Activated naive CD4-positive, alpha-beta T cell treated with anti-CD3 and anti-CD28 coated beads, Interleukin-2, amount 50 U/mL, for 24 hours (primary cell): ENCODE results near the gene TSPAN13.

Experiments
- H3K27ac Mint-ChIP-seq: one replicate; pipeline ENCODE4 v1.8.0; 2021; ENCODE audit warnings: mild to moderate bottlenecking, mixed read lengths
- H3K27me3 Mint-ChIP-seq: one replicate; pipeline ENCODE4 v1.8.0; 2021; ENCODE audit warnings: mixed read lengths
- H3K36me3 Mint-ChIP-seq: one replicate; pipeline ENCODE4 v1.8.0; 2021; ENCODE audit warnings: mixed read lengths
- H3K4me1 Mint-ChIP-seq: one replicate; pipeline ENCODE4 v1.8.0; 2021; ENCODE audit warnings: mixed read lengths
- H3K4me3 Mint-ChIP-seq: one replicate; pipeline ENCODE4 v1.8.0; 2021; ENCODE audit warnings: mild to moderate bottlenecking, mixed read lengths
- H3K9me3 Mint-ChIP-seq: one replicate; pipeline ENCODE4 v1.8.0; 2021; ENCODE audit warnings: mixed read lengths

The TSPAN13 gene

DNA sequence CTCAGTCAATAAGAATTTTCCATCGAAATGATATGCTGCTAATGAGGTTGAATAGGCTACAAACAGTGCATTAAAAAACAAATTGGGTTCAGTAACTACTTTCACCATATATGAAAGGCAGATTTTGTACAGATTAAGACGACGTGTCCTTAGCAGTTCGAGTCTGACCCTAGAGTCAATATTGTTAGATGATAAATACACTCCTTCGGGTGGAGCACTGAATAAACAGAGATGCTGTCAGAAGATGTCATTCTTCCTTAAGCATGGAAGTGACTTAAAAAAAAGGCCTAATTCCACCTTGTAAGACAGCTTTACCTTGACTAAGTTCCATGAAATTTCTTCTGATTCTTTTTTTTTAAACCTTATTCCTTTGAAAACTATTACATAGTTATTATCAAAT, 57.0 kb downstream of the TSPAN13 start:
- no peak overlapping the region for H3K4me3 Mint-ChIP-seq
- H3K4me1 Mint-ChIP-seq, result no peaks in the 10 kb centered on the region
- H3K36me3 Mint-ChIP-seq, result no peaks in the 10 kb centered on the region
- no peak overlapping the region for H3K27ac Mint-ChIP-seq
- no peaks in the 10 kb centered on the region for H3K9me3 Mint-ChIP-seq
- H3K27me3 Mint-ChIP-seq, result peaks cover 7% of the 10 kb centered on the region

DNA sequence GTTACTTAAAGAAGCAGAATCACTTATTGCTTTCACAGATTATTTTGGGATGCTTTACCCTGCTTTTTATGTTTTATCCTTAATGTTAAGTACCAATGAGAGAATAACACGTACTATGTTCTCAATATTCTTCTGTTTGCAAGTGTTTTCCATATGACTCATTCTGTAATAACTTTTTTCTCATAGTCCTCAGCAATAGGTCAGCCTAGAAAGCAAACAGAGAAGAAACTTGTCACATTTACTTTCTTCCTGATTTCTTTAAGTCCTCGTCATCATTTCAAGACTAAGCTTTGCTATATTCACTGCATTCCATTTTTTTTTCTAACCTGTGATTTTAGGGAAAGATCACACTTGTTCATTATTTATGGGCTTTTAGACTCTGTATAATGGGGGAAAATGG, 58.0 kb downstream of the TSPAN13 start:
- H3K27ac Mint-ChIP-seq, result no peak overlapping the region
- H3K4me3 Mint-ChIP-seq, result no peak overlapping the region

DNA sequence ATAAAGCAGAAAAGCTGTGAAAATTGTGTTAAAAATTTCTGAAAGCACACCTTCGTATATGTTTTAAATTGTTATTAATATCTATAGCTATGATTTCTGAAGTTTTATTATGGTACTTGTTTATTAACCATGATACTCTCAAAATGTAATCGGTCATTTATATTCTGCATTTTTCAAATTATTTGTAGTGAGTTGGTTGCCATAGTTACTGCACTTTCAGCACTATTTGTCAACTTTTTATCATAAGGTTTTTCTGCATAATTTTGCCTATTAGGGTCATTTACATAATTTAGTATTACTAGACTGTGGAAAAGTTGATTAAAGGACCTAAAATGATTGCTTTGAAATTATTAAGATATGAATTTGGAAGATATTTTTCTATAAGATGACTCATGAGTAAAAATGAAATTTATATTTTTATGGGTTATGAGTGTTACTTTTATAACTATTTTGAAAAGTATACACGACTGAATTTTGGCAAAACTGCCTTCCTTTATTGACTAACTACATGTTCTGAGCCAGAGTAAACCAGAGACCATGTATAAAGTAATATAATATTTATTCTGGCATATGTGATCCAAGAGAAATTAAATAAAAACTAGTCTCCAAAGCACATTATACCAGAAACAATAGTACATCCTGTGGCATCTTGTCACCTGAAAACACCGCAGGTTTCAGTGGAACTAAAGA, 59.1 kb downstream of the TSPAN13 start:
- Mint-ChIP-seq H3K9me3 (no peaks in the 10 kb centered on the region), H3K4me1 (no peaks in the 10 kb centered on the region), H3K4me3 (no peak overlapping the region), H3K27ac (no peak overlapping the region), H3K36me3 (no peaks in the 10 kb centered on the region), H3K27me3 (peaks cover 7% of the 10 kb centered on the region)

More for the DNA sequence above, 58.0 kb downstream of the TSPAN13 start:
- peaks cover 7% of the 10 kb centered on the region for H3K27me3 Mint-ChIP-seq
- no peaks in the 10 kb centered on the region for H3K9me3 Mint-ChIP-seq
- no peaks in the 10 kb centered on the region for H3K36me3 Mint-ChIP-seq
- H3K4me1 Mint-ChIP-seq, result no peaks in the 10 kb centered on the region

DNA sequence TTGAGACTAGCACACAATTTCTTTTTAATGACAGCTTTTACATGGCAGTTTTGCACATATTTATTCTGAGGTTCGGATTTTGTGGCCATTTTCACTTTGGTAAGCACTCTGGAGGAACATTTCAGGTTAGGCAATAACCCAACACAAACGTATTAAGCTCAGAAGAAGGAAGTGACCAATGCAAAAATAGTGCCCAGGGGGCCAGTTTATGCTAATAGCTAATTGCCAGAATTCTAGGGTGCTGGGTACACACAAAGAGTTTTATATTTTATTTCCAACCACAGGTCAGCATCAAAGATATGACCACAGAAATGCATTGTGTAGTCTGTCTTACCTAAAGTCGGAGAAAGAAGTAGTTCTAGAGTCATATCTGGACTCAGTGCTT, 59.7 kb downstream of the TSPAN13 start:
- Mint-ChIP-seq H3K9me3 (no peaks in the 10 kb centered on the region), H3K27ac (no peak overlapping the region), H3K27me3 (peaks cover 7% of the 10 kb centered on the region), H3K4me3 (no peak overlapping the region), H3K4me1 (no peaks in the 10 kb centered on the region), H3K36me3 (no peaks in the 10 kb centered on the region)

DNA sequence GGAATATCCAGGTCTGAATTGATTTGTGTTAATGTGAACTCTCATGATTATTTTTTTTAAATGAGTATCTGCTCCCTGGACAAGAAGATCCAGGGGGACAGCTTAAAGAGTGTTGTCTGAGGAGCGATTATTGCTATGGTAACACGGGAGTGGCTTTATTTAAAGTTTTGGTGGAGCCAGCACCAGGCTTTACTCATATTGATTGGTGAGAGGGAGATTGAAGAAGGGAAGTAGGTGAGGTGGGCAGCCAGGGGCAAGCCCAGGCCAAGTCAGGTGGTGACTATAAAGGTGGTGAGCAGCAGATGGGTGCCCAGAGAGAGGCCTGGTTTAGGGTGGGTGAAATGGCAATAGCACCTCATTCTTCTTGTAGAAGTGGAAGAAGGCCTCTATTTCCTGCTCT, 61.4 kb downstream of the TSPAN13 start:
- H3K4me3 Mint-ChIP-seq, result no peak overlapping the region
- H3K27ac Mint-ChIP-seq, result no peak overlapping the region
- H3K9me3 Mint-ChIP-seq, result no peaks in the 10 kb centered on the region
- H3K36me3 Mint-ChIP-seq, result no peaks in the 10 kb centered on the region
- no peaks in the 10 kb centered on the region for H3K4me1 Mint-ChIP-seq
- peaks cover 5% of the 10 kb centered on the region for H3K27me3 Mint-ChIP-seq

DNA sequence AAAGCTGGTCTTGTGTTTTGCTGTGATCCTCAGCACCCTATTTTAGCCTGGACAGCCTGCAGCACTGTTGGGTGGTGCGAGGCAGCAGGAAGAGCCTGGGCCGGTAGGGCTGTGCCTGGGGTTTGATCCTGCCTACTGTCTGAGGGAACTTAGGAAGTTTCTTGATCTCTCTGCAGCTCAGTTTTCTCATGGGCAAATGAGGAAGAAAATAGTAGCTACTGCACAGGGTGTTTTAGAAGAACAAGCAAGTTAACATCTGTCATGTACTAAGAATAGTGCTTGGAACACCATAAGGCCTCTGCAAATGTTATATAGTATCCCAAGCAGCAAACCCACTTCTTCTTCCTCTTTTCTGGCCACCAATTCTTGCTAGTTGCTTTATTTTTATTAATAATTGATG, 63.3 kb downstream of the TSPAN13 start:
- peaks cover 2% of the 10 kb centered on the region for H3K27me3 Mint-ChIP-seq
- no peaks in the 10 kb centered on the region for H3K36me3 Mint-ChIP-seq
- H3K4me1 Mint-ChIP-seq, result no peaks in the 10 kb centered on the region
- H3K4me3 Mint-ChIP-seq, result no peak overlapping the region
- H3K9me3 Mint-ChIP-seq, result no peaks in the 10 kb centered on the region
- no peak overlapping the region for H3K27ac Mint-ChIP-seq

DNA sequence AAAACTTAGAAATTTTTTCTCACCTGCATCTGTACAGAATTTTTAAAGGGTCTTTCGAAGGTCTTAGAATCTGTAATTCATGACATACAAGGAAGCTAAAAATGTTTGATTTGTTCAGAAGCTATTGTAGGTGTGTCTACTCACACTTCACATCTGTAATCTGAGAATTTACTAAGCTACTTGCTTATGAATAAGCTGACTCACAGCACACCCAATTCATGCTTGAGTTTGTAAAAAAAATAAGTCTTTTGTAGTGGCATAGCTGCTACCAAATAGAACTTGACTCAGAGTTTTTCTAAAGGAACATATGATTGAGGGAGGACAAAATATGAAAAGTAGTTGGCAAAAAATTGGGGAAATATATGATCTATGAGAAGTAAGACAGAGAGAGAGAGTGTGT, 64.0 kb downstream of the TSPAN13 start:
- Mint-ChIP-seq H3K4me3 (no peak overlapping the region), H3K4me1 (no peaks in the 10 kb centered on the region), H3K27ac (no peak overlapping the region), H3K9me3 (no peaks in the 10 kb centered on the region), H3K36me3 (no peaks in the 10 kb centered on the region), H3K27me3 (peaks cover 2% of the 10 kb centered on the region)

DNA sequence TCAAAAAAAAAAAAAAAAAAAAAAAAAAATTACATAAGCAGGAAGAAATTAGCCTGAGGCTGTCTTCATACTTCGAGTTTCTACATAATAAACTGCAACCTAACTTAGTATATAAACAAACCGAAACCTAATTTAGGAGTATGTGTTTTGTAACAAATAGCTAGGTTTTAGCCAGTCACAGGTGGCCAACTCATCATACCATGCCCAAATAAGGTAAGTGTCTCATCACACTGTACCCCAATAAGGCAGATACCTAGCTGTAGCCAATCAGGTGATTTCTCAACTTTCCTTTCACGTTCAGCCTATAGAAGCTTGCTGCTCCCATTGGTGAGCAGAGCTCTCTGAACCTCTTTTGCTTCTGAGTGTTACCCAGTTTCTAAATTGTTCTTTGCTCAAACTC, 65.2 kb downstream of the TSPAN13 start:
- Mint-ChIP-seq H3K27me3 (peaks cover 2% of the 10 kb centered on the region), H3K27ac (no peak overlapping the region), H3K4me3 (no peak overlapping the region), H3K36me3 (no peaks in the 10 kb centered on the region), H3K4me1 (no peaks in the 10 kb centered on the region), H3K9me3 (no peaks in the 10 kb centered on the region)

DNA sequence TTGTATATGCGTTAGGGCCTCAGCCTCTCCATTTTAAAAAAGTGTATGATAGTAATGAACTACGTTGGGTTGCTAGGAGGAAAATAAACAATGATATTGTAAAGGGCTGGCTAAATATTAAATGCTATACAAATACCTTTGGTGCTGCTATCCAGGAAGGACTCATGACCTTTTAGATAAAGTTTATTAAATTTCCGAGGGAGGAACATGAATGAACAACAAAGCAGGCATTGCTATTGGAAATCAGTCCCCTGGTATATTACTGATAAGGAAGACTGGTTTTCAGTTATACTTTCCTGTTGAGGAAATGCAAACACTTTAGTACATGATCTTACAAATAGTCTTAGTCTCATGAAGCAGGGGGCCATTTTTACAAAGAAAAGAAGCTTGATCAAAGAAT, 68.5 kb downstream of the TSPAN13 start:
- H3K9me3 Mint-ChIP-seq, result no peaks in the 10 kb centered on the region
- H3K27me3 Mint-ChIP-seq, result peaks cover 3% of the 10 kb centered on the region
- no peaks in the 10 kb centered on the region for H3K36me3 Mint-ChIP-seq
- no peak overlapping the region for H3K4me3 Mint-ChIP-seq
- H3K27ac Mint-ChIP-seq, result no peak overlapping the region
- no peaks in the 10 kb centered on the region for H3K4me1 Mint-ChIP-seq

DNA sequence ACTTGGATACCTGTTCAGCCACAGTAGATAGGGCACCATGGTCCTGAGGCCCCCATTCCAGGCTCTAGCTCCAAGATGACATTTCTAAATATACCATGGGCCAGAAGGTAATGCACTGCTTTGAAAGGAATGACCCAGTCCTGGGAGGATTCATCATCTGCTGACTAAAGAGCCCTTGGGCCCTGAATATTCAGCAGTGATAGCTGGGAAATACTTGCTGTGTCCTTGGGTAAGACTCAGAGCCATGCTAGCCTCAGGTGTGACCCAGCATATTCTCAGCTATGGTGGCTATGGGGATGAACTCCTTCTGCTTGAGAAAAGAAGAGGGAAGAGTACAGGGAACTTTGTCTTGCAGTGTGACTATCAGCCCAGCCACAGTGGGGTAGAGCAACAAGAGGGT, 72.5 kb downstream of the TSPAN13 start:
- H3K9me3 Mint-ChIP-seq, result peaks cover 4% of the 10 kb centered on the region

DNA sequence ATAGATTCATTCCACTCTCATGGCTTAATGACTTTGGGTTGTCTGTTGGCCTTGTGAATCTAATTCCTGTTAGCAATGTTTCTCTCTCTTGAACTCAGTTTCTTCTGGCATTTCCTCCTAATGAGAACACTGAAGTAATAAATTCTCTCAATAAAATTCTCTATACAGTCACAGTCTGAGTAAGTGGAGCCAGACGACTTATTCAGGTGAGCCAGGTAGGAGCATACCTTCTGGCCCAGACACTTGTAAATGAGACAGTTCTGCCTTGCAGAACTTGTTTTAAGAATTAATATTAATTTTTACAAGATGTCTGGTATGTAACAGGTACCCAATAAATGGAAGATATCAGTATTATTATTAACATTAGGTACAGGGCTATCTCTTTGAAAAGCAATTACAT, 79.8 kb downstream of the TSPAN13 start:
- H3K9me3 Mint-ChIP-seq, result peaks cover 4% of the 10 kb centered on the region

More for the DNA sequence above, 72.5 kb downstream of the TSPAN13 start:
- Mint-ChIP-seq H3K27ac (no peak overlapping the region), H3K27me3 (peaks cover 11% of the 10 kb centered on the region), H3K4me1 (no peaks in the 10 kb centered on the region), H3K4me3 (no peak overlapping the region), H3K36me3 (no peaks in the 10 kb centered on the region)

More for the DNA sequence above, 79.8 kb downstream of the TSPAN13 start:
- peaks cover 4% of the 10 kb centered on the region for H3K27me3 Mint-ChIP-seq
- no peak overlapping the region for H3K4me3 Mint-ChIP-seq
- no peak overlapping the region for H3K27ac Mint-ChIP-seq
- H3K36me3 Mint-ChIP-seq, result no peaks in the 10 kb centered on the region
- H3K4me1 Mint-ChIP-seq, result no peaks in the 10 kb centered on the region
